Measurements from ENCODE around the gene GRID1.

The GRID1 gene

GRCh38 chr10:86003201-86003621 lies 363.4 kb downstream of the GRID1 start:
- TF ChIP-seq CTCF (IDR thresholded peaks at IDR 0.05; ENCODE audit: low read length) (no peak), EZH2 (IDR thresholded peaks at IDR 0.05; ENCODE audit: borderline replicate concordance, low read length) (no peak)
- H3K27ac ChIP-seq (ENCODE audit: low read depth, low read length, poor library complexity, severe bottlenecking): no peak overlapping the region
- no peaks in the 10 kb centered on the region for H3F3A ChIP-seq (ENCODE audit: insufficient read depth, low read length)
- no peaks in the 10 kb centered on the region for H4K20me1 ChIP-seq (ENCODE audit: insufficient read depth, low read length)
- no peaks in the 10 kb centered on the region for H3K79me2 ChIP-seq (ENCODE audit: insufficient read depth, low read length)
- no peak overlapping the region for H3K4me2 ChIP-seq (ENCODE audit: low read length)
- H3K27me3 ChIP-seq (ENCODE audit: insufficient read depth, low read length): no peaks in the 10 kb centered on the region; the same call in 1 of the 2 replicates
- H3K9me3 ChIP-seq (ENCODE audit: low read length): no peaks in the 10 kb centered on the region
- H3K36me3 ChIP-seq (ENCODE audit: insufficient read depth, low read length): no peaks in the 10 kb centered on the region
- H2AFZ ChIP-seq (ENCODE audit: low read length): no peak overlapping the region
- H3K4me3 ChIP-seq (ENCODE audit: low read depth, low read length, poor library complexity, severe bottlenecking): no peak overlapping the region
- no peaks in the 10 kb centered on the region for H3K9me2 ChIP-seq (ENCODE audit: low read depth, low read length)
- H3K9ac ChIP-seq (ENCODE audit: low read length): no peak overlapping the region
- no peaks in the 10 kb centered on the region for H3K4me1 ChIP-seq (ENCODE audit: insufficient read depth, low read length, severe bottlenecking)

DNA sequence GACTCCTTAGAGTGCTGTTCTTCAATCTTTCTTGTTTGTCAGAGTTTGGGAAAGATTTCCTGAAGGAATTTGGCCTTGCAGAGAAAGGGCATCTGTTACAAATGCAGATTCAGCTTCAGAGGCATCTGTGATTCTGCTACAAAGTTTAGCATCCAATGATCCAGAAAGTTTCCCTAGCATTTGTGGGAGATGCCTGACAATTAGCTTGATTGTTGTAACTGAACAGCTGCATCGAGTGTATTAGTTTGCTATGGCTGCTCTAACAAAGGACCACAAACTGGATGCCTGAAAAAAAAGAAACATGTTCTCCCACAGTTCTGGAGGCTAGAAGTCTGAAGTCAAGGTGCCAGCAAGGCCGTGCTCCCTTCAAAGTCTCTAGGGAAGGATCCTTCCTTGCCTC lies 365.1 kb downstream of the GRID1 start:
- no peak overlapping the region for H3K27ac ChIP-seq (ENCODE audit: low read depth, low read length, poor library complexity, severe bottlenecking)
- no peaks in the 10 kb centered on the region for H3K36me3 ChIP-seq (ENCODE audit: insufficient read depth, low read length)
- H3K9me2 ChIP-seq (ENCODE audit: low read depth, low read length): no peaks in the 10 kb centered on the region
- H3K4me1 ChIP-seq (ENCODE audit: insufficient read depth, low read length, severe bottlenecking): no peaks in the 10 kb centered on the region
- H3K4me3 ChIP-seq (ENCODE audit: low read depth, low read length, poor library complexity, severe bottlenecking): no peak overlapping the region
- H3K4me2 ChIP-seq (ENCODE audit: low read length): no peak overlapping the region
- no peak overlapping the region for H2AFZ ChIP-seq (ENCODE audit: low read length)
- no peaks in the 10 kb centered on the region for H3K79me2 ChIP-seq (ENCODE audit: insufficient read depth, low read length)
- no peak for TF ChIP-seq EZH2 (IDR thresholded peaks at IDR 0.05; ENCODE audit: borderline replicate concordance, low read length)
- TF ChIP-seq CTCF (IDR thresholded peaks at IDR 0.05; ENCODE audit: low read length): no peak
- 0 out of 2 replicates have a peak, but pooled peaks cover 3% of the 10 kb centered on the region for H3K9me3 ChIP-seq (ENCODE audit: low read length)
- H3K9ac ChIP-seq (ENCODE audit: low read length): no peak overlapping the region
- no peaks in the 10 kb centered on the region; the same call in 1 of the 2 replicates for H3K27me3 ChIP-seq (ENCODE audit: insufficient read depth, low read length)
- H3F3A ChIP-seq (ENCODE audit: insufficient read depth, low read length): no peaks in the 10 kb centered on the region
- H4K20me1 ChIP-seq (ENCODE audit: insufficient read depth, low read length): no peaks in the 10 kb centered on the region

DNA sequence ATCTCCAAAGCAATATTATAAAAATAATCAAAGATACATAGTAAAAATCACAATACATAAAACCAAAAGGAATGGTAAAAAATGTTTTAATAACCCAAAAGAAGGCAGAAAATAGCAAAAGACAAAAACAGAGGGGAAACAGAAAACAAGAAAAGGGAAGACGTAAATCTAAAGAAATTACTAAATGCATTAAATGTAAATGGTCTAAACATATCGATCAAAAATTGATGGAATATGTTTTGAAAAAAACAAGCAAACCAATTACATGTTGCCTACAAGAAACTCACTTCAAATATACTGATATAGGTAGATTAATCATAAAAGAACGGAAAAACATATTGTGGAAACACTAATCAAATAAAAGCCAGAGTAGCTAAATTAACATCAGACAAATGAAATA lies 369.1 kb downstream of the GRID1 start:
- Histone ChIP-seq H3K27ac (ENCODE audit: low read depth, low read length, poor library complexity, severe bottlenecking) (no peak overlapping the region), H2AFZ (ENCODE audit: low read length) (no peak overlapping the region), H3K4me3 (ENCODE audit: low read depth, low read length, poor library complexity, severe bottlenecking) (no peak overlapping the region), H3K4me2 (ENCODE audit: low read length) (no peak overlapping the region), H3K27me3 (ENCODE audit: insufficient read depth, low read length) (no peaks in the 10 kb centered on the region; the same call in 1 of the 2 replicates), H3K9ac (ENCODE audit: low read length) (no peak overlapping the region), H3K79me2 (ENCODE audit: insufficient read depth, low read length) (no peaks in the 10 kb centered on the region), H3K36me3 (ENCODE audit: insufficient read depth, low read length) (no peaks in the 10 kb centered on the region), H3K9me2 (ENCODE audit: low read depth, low read length) (no peaks in the 10 kb centered on the region), H3F3A (ENCODE audit: insufficient read depth, low read length) (no peaks in the 10 kb centered on the region), H4K20me1 (ENCODE audit: insufficient read depth, low read length) (no peaks in the 10 kb centered on the region), H3K4me1 (ENCODE audit: insufficient read depth, low read length, severe bottlenecking) (no peaks in the 10 kb centered on the region), H3K9me3 (ENCODE audit: low read length) (0 out of 2 replicates have a peak, but pooled peaks cover 3% of the 10 kb centered on the region)
- TF ChIP-seq CTCF (IDR thresholded peaks at IDR 0.05; ENCODE audit: low read length) (no peak), EZH2 (IDR thresholded peaks at IDR 0.05; ENCODE audit: borderline replicate concordance, low read length) (no peak)
